NCI-H446 (cell line): Measurements from ENCODE around the gene GLDN.
"Not testable (repeated sequence)": the region's sequence is repeated elsewhere in the genome, so short reads cannot be mapped to it uniquely, and the experiment has no call there.

Experiments
- DNase-seq, 2 experiments: peaks; one replicate each; lab custom pipeline; 2025; lab: John Stamatoyannopoulos, UW

GLDN gene

DNA sequence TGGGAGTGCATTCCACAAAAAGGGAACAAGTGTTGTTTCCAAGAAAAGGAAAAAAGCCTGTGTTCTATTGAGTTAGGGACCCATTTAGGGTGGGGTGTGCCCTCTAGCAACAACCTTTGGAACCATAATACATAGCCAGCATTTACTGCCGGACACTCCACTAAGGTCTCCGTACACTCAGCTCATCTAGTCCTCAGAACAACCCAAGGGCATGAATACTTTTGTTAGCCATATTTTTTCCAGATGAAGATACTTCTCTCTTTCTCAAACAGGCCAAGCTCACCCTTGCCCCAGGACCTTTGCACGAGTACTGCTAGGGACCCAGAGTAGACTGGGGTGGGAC is 46.2 kb downstream of the GLDN start:
- DNase-seq, result no peak

- no peak for DNase-seq
Measured at GRCh38 chr15:51388726-51389125, 47.3 kb downstream of the GLDN start.

- DNase-seq, result no peak
Measured at GRCh38 chr15:51390241-51390965, 48.9 kb downstream of the GLDN start.

DNA sequence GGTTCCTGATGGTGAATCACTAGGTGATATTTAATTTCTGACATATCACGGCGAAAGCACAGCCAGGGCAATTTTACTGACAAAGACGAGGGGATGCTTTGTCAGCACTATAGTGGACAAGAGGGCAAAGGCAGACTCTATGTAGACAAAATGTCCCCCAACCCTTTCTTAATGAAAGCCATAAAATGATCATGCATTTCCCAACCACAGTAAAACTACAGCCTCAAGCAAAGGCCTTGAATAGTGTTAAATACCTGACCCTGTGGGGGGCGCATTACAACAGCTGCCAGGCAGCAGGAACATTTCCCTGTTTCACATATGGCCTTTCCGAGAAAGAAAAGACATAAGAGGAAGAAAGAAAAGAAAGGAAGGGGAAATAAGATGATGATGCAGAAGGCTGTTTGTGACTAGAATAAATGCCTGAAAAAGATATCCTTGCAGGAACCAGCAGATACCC is 49.5 kb downstream of the GLDN start:
- DNase-seq, result no peak

DNA sequence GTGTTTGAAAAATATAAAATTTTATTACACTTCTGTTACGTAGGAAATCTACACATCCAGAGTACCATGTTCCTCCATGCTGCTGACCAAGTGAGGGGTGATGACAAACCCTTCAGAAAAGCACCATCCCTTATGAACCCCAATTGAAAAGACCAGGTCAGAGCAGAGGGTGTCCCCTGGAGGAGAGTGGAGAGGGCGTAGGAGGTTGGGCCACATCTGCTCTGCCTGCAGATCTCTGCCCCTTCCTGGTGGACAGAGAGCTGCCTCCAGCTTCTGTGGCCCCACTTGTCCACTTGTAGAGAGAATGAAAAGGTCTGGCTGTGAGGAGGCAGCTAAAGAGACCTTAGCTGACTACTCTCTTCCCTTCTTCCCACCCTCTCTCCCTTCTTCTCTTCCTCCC is 55.5 kb downstream of the GLDN start:
- DNase-seq, result no peak

DNA sequence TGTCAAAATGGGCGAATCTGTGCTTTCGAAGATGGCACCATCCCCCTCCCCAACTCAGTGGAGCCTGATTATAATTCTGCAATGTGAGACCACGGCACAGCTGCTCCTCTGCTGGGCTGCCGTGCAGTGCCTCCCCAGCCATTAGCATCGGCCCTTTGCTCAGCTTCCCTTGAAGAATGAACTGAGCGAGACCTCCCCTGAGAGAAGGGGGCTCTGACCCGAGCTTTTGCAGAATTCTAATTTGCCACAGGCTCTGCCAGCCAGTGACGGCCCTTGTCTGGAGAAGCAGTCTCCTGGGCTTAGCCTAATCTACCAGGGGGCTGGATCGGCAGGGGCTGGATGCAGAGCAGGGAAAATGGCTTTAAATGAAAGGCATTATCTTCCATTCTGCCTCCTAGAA is 57.2 kb downstream of the GLDN start:
- no peak for DNase-seq

- no peak for DNase-seq
Measured at GRCh38 chr15:51401051-51401780, 59.8 kb downstream of the GLDN start.

- DNase-seq, result peak in 1 of 2 experiments; percentile 23
Measured at GRCh38 chr15:51401872-51402517, 60.5 kb downstream of the GLDN start.

GRCh38 chr15:51403072-51403878 is 61.8 kb downstream of the GLDN start:
- DNase-seq, result peak in 1 of 2 experiments; percentile 21

GRCh38 chr15:51403946-51404695 is 62.7 kb downstream of the GLDN start:
- no peak for DNase-seq

GRCh38 chr15:51405693-51406523 is 64.5 kb downstream of the GLDN start:
- DNase-seq, result no peak

- no peak for DNase-seq
Measured at GRCh38 chr15:51414256-51414860, 72.9 kb downstream of the GLDN start.

DNA sequence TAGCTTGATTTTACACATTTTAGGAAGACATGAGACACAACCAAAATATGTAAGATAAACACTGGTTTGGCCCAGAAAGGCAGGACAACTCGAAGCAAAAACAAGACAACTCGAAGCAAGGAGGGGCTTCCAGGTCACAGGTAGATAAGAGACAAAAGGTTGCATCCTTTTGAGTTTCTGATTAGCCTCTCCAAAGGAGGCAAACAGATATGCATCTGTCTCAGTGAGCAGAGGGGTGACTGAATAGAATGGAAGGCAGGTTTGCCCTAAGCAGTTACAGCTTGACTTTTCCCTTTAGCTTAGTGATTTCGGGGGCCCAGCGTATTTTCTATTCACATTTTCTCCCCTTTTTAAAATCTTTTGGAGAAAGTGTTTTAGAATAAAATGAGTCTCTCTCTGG is 74.7 kb downstream of the GLDN start:
- no peak for DNase-seq

DNA sequence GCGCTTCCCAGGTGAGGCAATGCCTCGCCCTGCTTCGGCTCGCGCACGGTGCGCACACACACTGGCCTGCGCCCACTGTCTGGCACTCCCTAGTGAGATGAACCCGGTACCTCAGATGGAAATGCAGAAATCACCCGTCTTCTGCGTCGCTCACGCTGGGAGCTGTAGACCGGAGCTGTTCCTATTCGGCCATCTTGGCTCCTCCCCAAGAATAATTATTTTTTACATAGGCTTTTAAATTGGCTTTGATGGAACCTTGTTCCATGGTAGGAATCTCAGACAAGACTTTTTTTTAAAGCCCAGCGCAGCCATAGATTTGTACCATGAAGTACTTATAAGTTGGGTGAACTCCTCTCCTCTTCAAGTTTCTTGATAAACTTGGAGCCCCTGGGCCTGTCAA is 81.6 kb downstream of the GLDN start:
- not testable (repeated sequence) for DNase-seq

GRCh38 chr15:51424780-51425179 is 83.3 kb downstream of the GLDN start:
- no peak for DNase-seq

DNA sequence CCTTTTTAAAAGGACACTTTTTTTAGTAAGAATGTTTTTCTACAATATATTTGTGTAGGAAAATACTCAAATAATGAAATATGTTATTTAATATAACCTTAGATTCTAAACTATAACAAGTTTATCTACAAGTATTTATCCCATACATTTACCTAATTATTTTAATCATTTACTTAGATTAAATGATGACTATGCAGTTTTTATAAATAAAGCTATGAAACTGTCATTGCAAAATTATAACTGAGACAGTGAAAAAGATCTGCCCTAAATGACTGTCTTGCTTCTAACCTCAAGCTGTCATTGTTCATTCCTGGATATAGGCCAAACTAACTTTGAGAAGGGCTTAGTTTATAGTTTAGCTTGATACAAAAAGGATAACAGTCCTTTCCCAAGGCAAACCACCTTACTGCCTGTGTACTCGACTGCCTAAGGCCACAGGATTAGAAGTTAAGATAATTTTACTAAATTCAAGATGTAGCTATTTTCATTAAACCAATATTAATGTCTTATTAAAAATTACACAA is 84.1 kb downstream of the GLDN start:
- DNase-seq, result no peak

GRCh38 chr15:51438526-51438925 is 97.1 kb downstream of the GLDN start:
- no peak for DNase-seq

GRCh38 chr15:51443282-51443914 is 101.9 kb downstream of the GLDN start:
- DNase-seq, result no peak

DNA sequence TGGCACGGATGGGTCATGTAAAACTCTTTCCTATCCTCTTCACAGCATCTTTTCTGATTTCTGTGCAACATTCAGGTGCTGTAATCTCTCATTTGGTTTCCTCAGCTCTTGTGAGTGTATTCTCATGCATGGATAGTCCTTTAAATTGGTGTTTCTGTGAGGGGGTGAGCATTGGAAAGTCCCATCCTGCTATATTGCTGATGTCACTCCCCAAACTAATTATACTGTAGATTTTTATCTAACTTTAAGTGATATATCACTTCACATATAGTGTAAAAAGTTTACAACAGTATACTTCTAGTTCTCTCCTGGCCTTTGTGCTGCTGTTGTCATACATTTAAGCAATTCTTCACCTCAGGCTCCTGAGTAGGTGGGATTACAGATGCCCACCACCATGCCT is 102.7 kb downstream of the GLDN start:
- no peak for DNase-seq
